Body of pancreas (tissue), 4 donors: ENCODE measurements around the gene RASD2. TPM values are rescaled to one million over a fixed set of nuclear protein-coding genes. Genes with fewer than 3 reads are reported as not detected.

Source experiments
- ATAC-seq: fragments of 150-250 bp; one replicate; pipeline ENCODE4 v1.9.1; 2016
- DNase-seq, 4 donors: peaks; one replicate each; pipeline ENCODE4 v3.0.0-alpha.2; 2019
- H3K27ac ChIP-seq, 4 donors: fragments of 200-600 bp; sonication (generic); 1 replicate in 3 of 4; 2 replicates in 1 of 4; pipeline versions ENCODE4 v1.5.1 to v1.6.1; 2016 to 2019; ENCODE audit warnings: mild to moderate bottlenecking in 1 of 4, mixed read lengths in 1 of 4, moderate library complexity in 1 of 4
- H3K27me3 ChIP-seq, 2 donors: fragments of 200-600 bp; sonication (generic); one replicate each; pipeline ENCODE4 v1.6.0; 2016; ENCODE audit warnings: mild to moderate bottlenecking in 1 of 2
- H3K36me3 ChIP-seq, 2 donors: fragments of 200-600 bp; sonication (generic); replicated peaks in 1 of 2; 2 replicates each; pipeline ENCODE4 v1.5.1; 2016; ENCODE audit warnings: low read depth in 2 of 2; ENCODE audit not compliant: insufficient read depth in 1 of 2
- H3K4me1 ChIP-seq: fragments of 200-600 bp; sonication (generic); one replicate; pipeline ENCODE4 v1.6.0; 2016
- H3K4me3 ChIP-seq, 2 donors: fragments of 200-600 bp; sonication (generic); 1 replicate in 1 of 2; 2 replicates in 1 of 2; pipeline ENCODE4 v1.5.1; 2016 to 2019
- H3K9me3 ChIP-seq, 3 donors: fragments of 200-600 bp; sonication (generic); 1 replicate in 2 of 3; 2 replicates in 1 of 3; pipeline ENCODE4 v1.5.1; 2016
- POLR2A ChIP-seq, 3 donors: fragments of 450-650 bp; IDR thresholded peaks; one replicate each; pipeline ENCODE4 v1.6.1; 2016; ENCODE audit warnings: antibody characterized with exemption in 3 of 3, mild to moderate bottlenecking in 2 of 3
- WGBS, 2 donors: methylation state at CpG; one replicate each; pipeline ENCODE4 v1.1.5; 2017; 5-methylcytosine and 5-hydroxymethylcytosine counted together
- intact Hi-C: fragments of 100-400 bp; cut with DNase I; formaldehyde crosslinking; loops from one replicate; pipeline ENCODE4 v1.15.1; 2023
- total RNA-seq, 2 donors: library from RNA; depleted of rRNA; stranded (reverse); fragments of >200 nt; gene quantifications; one replicate each; pipeline ENCODE4 v1.1.0, GENCODE V29; 2016
- TF ChIP-seq, protein P1 (sequence below), 7 experiments: fragments of 450-650 bp in 4 of 7; fragments of 200-600 bp in 3 of 7; sonication (generic) in 3 of 7; IDR thresholded peaks; one replicate each; pipeline ENCODE4 v1.5.1; 2016 to 2019; ENCODE audit warnings: antibody characterized with exemption in 7 of 7

RASD2 gene
- total RNA-seq, 2 donors from 2014 or later = 0.26 to 3.6 TPM

DNA sequence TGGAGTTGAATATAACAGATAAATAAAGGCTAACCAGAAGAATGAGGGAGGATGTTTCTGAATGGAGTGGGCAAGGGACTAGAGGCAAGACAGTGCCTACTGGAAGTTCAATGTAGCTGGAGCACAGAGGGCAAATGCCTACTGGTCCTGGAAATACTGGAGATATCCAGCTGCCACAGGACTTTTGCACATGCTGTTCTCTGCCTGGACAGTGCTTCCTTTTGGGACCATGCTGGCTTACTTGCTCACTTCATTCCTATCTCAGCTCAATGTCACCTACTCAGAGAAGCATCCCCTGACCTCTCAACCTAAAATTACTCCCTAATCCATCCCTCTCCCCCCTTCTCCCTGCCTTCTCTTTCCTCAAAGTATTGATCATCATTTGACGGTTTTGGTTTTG, 20.2 kb downstream of the RASD2 start:
- no peak for ATAC-seq

DNA sequence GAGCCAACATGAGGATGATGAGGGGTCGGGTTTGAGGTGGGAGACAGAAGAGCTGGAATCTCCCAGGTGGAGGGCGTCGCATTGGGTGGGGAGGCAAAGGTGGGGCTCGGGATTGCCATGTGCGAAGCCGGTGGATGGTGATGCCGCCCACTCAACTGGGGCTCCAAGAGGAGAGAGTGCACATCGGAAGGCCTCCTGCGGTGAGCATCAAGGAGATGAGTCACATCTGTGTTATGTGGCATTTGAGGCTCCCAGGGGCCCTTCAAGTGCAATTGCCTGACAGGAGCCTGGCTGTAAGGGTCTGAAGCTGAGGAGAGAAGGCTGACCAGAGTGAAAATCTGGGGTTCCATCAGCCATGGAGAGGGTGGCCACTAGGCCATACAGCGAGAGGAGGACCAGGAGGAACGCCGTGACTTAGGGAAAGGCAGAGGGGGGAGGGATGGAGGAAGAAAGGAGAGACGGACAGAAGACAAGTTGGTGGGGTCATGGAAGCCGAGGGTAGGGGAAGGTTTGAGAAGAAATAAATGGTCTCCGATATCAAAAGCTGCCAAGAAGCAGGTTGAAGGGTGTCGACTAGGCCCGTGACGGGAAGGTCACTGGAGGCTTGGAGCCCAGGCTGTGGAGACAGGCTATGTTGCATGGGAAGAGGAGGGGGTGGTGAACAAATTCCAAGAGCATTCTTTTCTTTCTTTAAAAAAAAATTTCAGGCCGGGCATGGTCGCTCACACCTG, 21.3 kb downstream of the RASD2 start:
- intact Hi-C loops = no loop called here
- no peaks in the 10 kb centered on the region for H3K27me3 ChIP-seq
- TF ChIP-seq POLR2A (IDR thresholded peaks at IDR 0.05) = no peak
- TF ChIP-seq, protein P1, sequence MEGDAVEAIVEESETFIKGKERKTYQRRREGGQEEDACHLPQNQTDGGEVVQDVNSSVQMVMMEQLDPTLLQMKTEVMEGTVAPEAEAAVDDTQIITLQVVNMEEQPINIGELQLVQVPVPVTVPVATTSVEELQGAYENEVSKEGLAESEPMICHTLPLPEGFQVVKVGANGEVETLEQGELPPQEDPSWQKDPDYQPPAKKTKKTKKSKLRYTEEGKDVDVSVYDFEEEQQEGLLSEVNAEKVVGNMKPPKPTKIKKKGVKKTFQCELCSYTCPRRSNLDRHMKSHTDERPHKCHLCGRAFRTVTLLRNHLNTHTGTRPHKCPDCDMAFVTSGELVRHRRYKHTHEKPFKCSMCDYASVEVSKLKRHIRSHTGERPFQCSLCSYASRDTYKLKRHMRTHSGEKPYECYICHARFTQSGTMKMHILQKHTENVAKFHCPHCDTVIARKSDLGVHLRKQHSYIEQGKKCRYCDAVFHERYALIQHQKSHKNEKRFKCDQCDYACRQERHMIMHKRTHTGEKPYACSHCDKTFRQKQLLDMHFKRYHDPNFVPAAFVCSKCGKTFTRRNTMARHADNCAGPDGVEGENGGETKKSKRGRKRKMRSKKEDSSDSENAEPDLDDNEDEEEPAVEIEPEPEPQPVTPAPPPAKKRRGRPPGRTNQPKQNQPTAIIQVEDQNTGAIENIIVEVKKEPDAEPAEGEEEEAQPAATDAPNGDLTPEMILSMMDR (IDR thresholded peaks at IDR 0.05) = no peak
- WGBS, 2 donors = 81 to 83% methylated on average over 19 to 20 of the region's 20 CpGs
- no peaks in the 10 kb centered on the region for H3K9me3 ChIP-seq
- H3K4me1 ChIP-seq = no peaks in the 10 kb centered on the region
- no peak for DNase-seq
- H3K36me3 ChIP-seq = no peaks in the 10 kb centered on the region
- H3K4me3 ChIP-seq = no peak overlapping the region
- ATAC-seq = no peak
- no peak overlapping the region for H3K27ac ChIP-seq

More for the DNA sequence above, 20.2 kb downstream of the RASD2 start:
- no peaks in the 10 kb centered on the region for H3K4me1 ChIP-seq
- TF ChIP-seq, protein P1 (IDR thresholded peaks at IDR 0.05) = no peak
- TF ChIP-seq POLR2A (IDR thresholded peaks at IDR 0.05) = no peak
- 54 to 70% methylated on average over 1 of the region's 1 CpG for WGBS, 2 donors
- no peaks in the 10 kb centered on the region for H3K9me3 ChIP-seq
- intact Hi-C loops = no loop called here
- no peak for DNase-seq
- no peaks in the 10 kb centered on the region for H3K36me3 ChIP-seq
- H3K27ac ChIP-seq = no peak overlapping the region
- H3K27me3 ChIP-seq = no peaks in the 10 kb centered on the region
- H3K4me3 ChIP-seq = no peak overlapping the region

DNA sequence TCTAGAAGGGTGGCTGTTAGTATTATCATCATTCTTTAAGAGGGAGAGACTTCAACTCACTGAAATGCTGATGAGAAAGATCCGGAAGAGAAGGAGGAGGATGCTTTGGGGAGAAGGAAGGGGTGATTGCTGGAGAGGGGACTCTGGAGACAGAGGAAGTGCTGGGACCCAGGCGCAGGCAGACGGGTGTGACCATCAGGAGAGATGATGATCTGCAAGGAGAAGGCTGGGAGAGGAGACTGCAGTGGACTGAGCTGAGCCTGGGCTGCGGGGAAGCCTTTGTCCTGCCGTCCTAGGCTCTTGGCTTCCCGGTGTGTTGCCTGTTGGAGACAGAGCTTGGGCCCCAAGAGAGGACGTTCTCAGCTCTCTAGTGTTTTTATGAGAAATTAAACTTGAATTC, 22.6 kb downstream of the RASD2 start:
- 71 to 85% methylated on average over 7 of the region's 7 CpGs for WGBS, 2 donors
- ATAC-seq (no peak), DNase-seq (no peak)
- no peak overlapping the region for H3K27ac ChIP-seq
- H3K36me3 ChIP-seq = no peaks in the 10 kb centered on the region
- H3K4me1 ChIP-seq = peaks cover under 1% of the 10 kb centered on the region
- no peaks in the 10 kb centered on the region for H3K27me3 ChIP-seq
- no peak overlapping the region for H3K4me3 ChIP-seq
- TF ChIP-seq POLR2A (IDR thresholded peaks at IDR 0.05) = no peak
- TF ChIP-seq, protein P1 (IDR thresholded peaks at IDR 0.05) = no peak
- intact Hi-C loops = no loop called here
- no peaks in the 10 kb centered on the region for H3K9me3 ChIP-seq

DNA sequence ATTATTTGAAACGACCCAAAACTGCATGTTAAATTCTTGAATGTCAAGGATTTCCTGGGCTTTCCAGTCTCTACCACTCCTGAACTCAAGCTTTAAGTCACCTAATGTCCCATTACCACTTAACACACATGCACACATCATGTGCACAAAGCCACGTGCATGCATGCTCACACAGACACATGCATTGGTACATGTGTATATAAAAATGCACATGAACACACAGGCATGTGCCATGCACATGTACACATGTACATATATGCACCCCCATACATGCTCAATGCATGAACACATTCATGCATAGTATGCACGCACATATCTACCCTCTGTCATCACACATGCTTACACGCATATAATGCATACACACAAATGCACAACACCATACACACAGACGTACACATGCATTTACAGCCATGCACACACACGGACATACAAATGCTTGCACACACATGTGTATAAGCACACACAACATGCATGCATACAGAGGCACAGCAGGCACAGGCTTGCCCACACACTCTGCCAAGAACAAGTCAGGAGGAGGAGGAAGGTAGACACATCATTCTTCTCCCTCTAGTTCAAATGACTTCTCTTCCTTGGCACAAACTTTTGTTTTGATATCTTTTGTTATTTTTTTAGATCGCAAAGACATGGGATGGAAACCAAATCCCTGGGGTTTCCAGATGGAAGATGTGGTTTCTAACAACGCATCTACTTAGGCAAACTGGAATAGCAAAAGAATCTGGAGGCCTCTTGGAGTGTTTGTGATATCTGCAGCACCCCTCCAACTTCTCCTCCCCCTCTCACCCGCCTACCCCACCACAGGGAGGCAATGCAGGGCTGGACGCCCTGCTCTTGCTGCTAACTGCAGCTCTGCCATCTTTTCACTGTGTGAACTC, 24.6 kb downstream of the RASD2 start:
- Histone ChIP-seq H3K4me3 (no peak overlapping the region), H3K27ac (no peak overlapping the region), H3K9me3 (no peaks in the 10 kb centered on the region), H3K4me1 (peaks cover 20% of the 10 kb centered on the region), H3K27me3 (no peaks in the 10 kb centered on the region), H3K36me3 (no peaks in the 10 kb centered on the region)
- WGBS, 2 donors = 63 to 64% methylated on average over 10 of the region's 10 CpGs
- DNase-seq = no peak
- TF ChIP-seq, protein P1 (IDR thresholded peaks at IDR 0.05) = no peak
- TF ChIP-seq POLR2A (IDR thresholded peaks at IDR 0.05) = no peak
- ATAC-seq = no peak
- intact Hi-C loops = no loop called here
